IMR-90 (cell line): Measurements from ENCODE around the gene PM20D1. TPM values are rescaled to one million over a fixed set of nuclear protein-coding genes. Genes with fewer than 3 reads are reported as not detected.

Experiments
- ATAC-seq: fragments of 200-7000 bp; cut with Tn5 transposase; 2 replicates; pipeline ENCODE4 v1.9.1; 2020; ENCODE audit warnings: low read depth, mild to moderate bottlenecking, moderate library complexity
- BruUV-seq: library from RNA; stranded (reverse); fragments of 400-500 nt; replicated peaks from 2 replicates; lab custom pipeline; 2021; lab: Mats Ljungman, UMichigan
- CTCF ChIA-PET: fragments of 300-600 bp; formaldehyde crosslinking; extraction: SDS; loops from one replicate; lab custom pipeline; 2021; ENCODE audit warnings: antibody characterized with exemption; lab: Yijun Ruan, JAX
- POLR2A ChIA-PET: fragments of 300-600 bp; sonication (Branson Sonifier 250); formaldehyde crosslinking; loops from one replicate; lab custom pipeline; 2022; ENCODE audit warnings: antibody characterized with exemption; ENCODE audit not compliant: unreplicated experiment; lab: Charles Lee
- DNase-seq: peaks from one replicate; pipeline ENCODE4 v3.0.0; 2013
- H2AFZ ChIP-seq: replicated peaks from 2 replicates; pipeline ENCODE3; 2013; ENCODE audit warnings: low read length, mild to moderate bottlenecking; ENCODE audit not compliant: poor library complexity
- H2AK5ac ChIP-seq: 2 replicates; pipeline ENCODE4 v1.6.1; 2013; ENCODE audit warnings: low read depth, low read length, inconsistent platforms
- H2AK9ac ChIP-seq: replicated peaks from 2 replicates; pipeline ENCODE3; 2013; ENCODE audit warnings: mild to moderate bottlenecking, low read depth, low read length, moderate library complexity; ENCODE audit not compliant: poor library complexity
- H2BK120ac ChIP-seq: 2 replicates; pipeline ENCODE4 v1.6.1; 2013; ENCODE audit warnings: low read depth, low read length, inconsistent platforms
- H2BK15ac ChIP-seq: 3 replicates; pipeline ENCODE4 v1.6.1; 2013; ENCODE audit warnings: low read depth, low read length, inconsistent platforms
- H2BK20ac ChIP-seq: 2 replicates; pipeline ENCODE4 v1.6.1; 2013; ENCODE audit warnings: low read depth, mild to moderate bottlenecking, inconsistent platforms, low read length, moderate library complexity
- H2BK5ac ChIP-seq: 2 replicates; pipeline ENCODE4 v1.6.1; 2013; ENCODE audit warnings: mild to moderate bottlenecking, low read depth, low read length, inconsistent platforms; ENCODE audit not compliant: poor library complexity, severe bottlenecking
- H3K14ac ChIP-seq: replicated peaks from 2 replicates; pipeline ENCODE4 v1.6.1; 2013; ENCODE audit warnings: low read depth, low read length, inconsistent platforms
- H3K18ac ChIP-seq: 2 replicates; pipeline ENCODE4 v1.6.1; 2013; ENCODE audit warnings: low read depth, low read length, control low read depth
- H3K23ac ChIP-seq: 2 replicates; pipeline ENCODE4 v1.6.1; 2013; ENCODE audit warnings: low read depth, low read length, inconsistent platforms
- H3K27ac ChIP-seq: 2 replicates; pipeline ENCODE4 v1.5.1; 2013; ENCODE audit warnings: mild to moderate bottlenecking, control low read depth, low read length; ENCODE audit not compliant: insufficient read depth
- H3K27me3 ChIP-seq: 2 replicates; pipeline ENCODE4 v1.6.1; 2013; ENCODE audit warnings: low read length; ENCODE audit not compliant: control insufficient read depth, insufficient read depth
- H3K36me3 ChIP-seq: 2 replicates; pipeline ENCODE4 v1.6.1; 2013; ENCODE audit warnings: low read length, mixed read lengths; ENCODE audit not compliant: control insufficient read depth, insufficient read depth
- H3K4ac ChIP-seq: 2 replicates; pipeline ENCODE4 v1.6.1; 2013; ENCODE audit warnings: low read depth, low read length, inconsistent platforms
- H3K4me1 ChIP-seq: 2 replicates; pipeline ENCODE4 v1.6.1; 2013; ENCODE audit warnings: low read length, mixed read lengths; ENCODE audit not compliant: control insufficient read depth, insufficient read depth
- H3K4me2 ChIP-seq: 2 replicates; pipeline ENCODE4 v1.6.1; 2013; ENCODE audit warnings: low read depth, mild to moderate bottlenecking, control low read depth, low read length, moderate library complexity
- H3K4me3 ChIP-seq: 2 replicates; pipeline ENCODE4 v1.5.1; 2013; ENCODE audit warnings: low read depth, mild to moderate bottlenecking, control low read depth, low read length, moderate library complexity; ENCODE audit not compliant: insufficient read depth
- H3K56ac ChIP-seq: 2 replicates; pipeline ENCODE4 v1.6.1; 2013; ENCODE audit warnings: low read length, inconsistent platforms; ENCODE audit not compliant: insufficient read depth; ENCODE audit errors: extremely low read depth
- H3K79me1 ChIP-seq, 2 experiments: 2 replicates each; pipeline ENCODE4 v1.6.1; 2013; ENCODE audit warnings: low read length in 2 of 2, inconsistent platforms in 1 of 2, low read depth in 1 of 2
- H3K9ac ChIP-seq: 2 replicates; pipeline ENCODE4 v1.6.1; 2013; ENCODE audit warnings: low read depth, low read length, control low read depth
- H3K9me1 ChIP-seq: 2 replicates; pipeline ENCODE4 v1.6.1; 2013; ENCODE audit warnings: low read length, inconsistent platforms; ENCODE audit not compliant: insufficient read depth
- H3K9me3 ChIP-seq: 2 replicates; pipeline ENCODE4 v1.6.1; 2013; ENCODE audit warnings: low read length; ENCODE audit not compliant: control insufficient read depth, insufficient read depth
- H4K20me1 ChIP-seq: 2 replicates; pipeline ENCODE4 v1.6.1; 2013; ENCODE audit warnings: low read length, inconsistent platforms; ENCODE audit not compliant: insufficient read depth
- H4K5ac ChIP-seq: 2 replicates; pipeline ENCODE4 v1.6.1; 2013; ENCODE audit warnings: mild to moderate bottlenecking, low read depth, low read length, control low read depth
- H4K8ac ChIP-seq, 2 experiments: 2 replicates each; pipeline ENCODE4 v1.6.1; 2013; ENCODE audit warnings: low read depth in 2 of 2, low read length in 2 of 2, control low read depth in 1 of 2, inconsistent platforms in 1 of 2
- H4K91ac ChIP-seq: 2 replicates; pipeline ENCODE4 v1.6.1; 2013; ENCODE audit warnings: low read depth, low read length, inconsistent platforms; ENCODE audit not compliant: insufficient read depth
- BHLHE40 ChIP-seq: fragments of 150-350 bp; IDR thresholded peaks from 2 replicates; pipeline ENCODE4 v1.6.1; 2016; ENCODE audit warnings: mild to moderate bottlenecking, low read depth, low read length
- CHD1 ChIP-seq: IDR thresholded peaks from 2 replicates; pipeline ENCODE4 v1.6.1; 2012; ENCODE audit warnings: low read depth, low read length, improper control_type of control experiment
- ELK1 ChIP-seq: fragments of 150-350 bp; IDR thresholded peaks from 2 replicates; pipeline ENCODE4 v1.6.1; 2016; ENCODE audit warnings: low read depth, mild to moderate bottlenecking, low read length, moderate library complexity, borderline replicate concordance
- MAFK ChIP-seq: IDR thresholded peaks from 2 replicates; pipeline ENCODE4 v1.6.1; 2012; ENCODE audit warnings: low read depth, low read length, improper control_type of control experiment
- MXI1 ChIP-seq: IDR thresholded peaks from 2 replicates; pipeline ENCODE4 v1.6.1; 2012; ENCODE audit warnings: low read depth, mild to moderate bottlenecking, low read length, moderate library complexity, borderline replicate concordance
- NFE2L2 ChIP-seq: fragments of 150-350 bp; IDR thresholded peaks from 2 replicates; pipeline ENCODE4 v1.6.1; 2016; ENCODE audit warnings: low read depth, mild to moderate bottlenecking, low read length
- POLR2A ChIP-seq: IDR thresholded peaks from 2 replicates; pipeline ENCODE4 v1.6.1; 2012; ENCODE audit warnings: mild to moderate bottlenecking, low read depth, low read length
- RAD21 ChIP-seq: IDR thresholded peaks from 2 replicates; pipeline ENCODE4 v1.6.1; 2012; ENCODE audit warnings: low read length, improper control_type of control experiment
- RCOR1 ChIP-seq: IDR thresholded peaks from 2 replicates; pipeline ENCODE4 v1.6.1; 2012; ENCODE audit warnings: mild to moderate bottlenecking, low read length, improper control_type of control experiment; ENCODE audit not compliant: insufficient replicate concordance
- SMC3 ChIP-seq: fragments of 150-350 bp; IDR thresholded peaks from 2 replicates; pipeline ENCODE4 v1.6.1; 2016; ENCODE audit warnings: low read depth, mild to moderate bottlenecking, antibody characterized with exemption, low read length, moderate library complexity
- USF2 ChIP-seq: fragments of 150-350 bp; IDR thresholded peaks from 2 replicates; pipeline ENCODE4 v1.6.1; 2017; ENCODE audit warnings: mild to moderate bottlenecking, antibody characterized with exemption, low read length, low read depth
- WGBS, 2 experiments: methylation state at CpG; one replicate each; pipeline versions ENCODE4 v1.1.5 to v1.1.7; 2013; ENCODE audit warnings: missing lambda C conversion rate in 2 of 2; ENCODE audit not compliant: insufficient read length in 1 of 2; ENCODE audit errors: extremely low coverage in 2 of 2; 5-methylcytosine and 5-hydroxymethylcytosine counted together
- dilution Hi-C: fragments of 300-500 bp; cut with HindIII; formaldehyde crosslinking; loops from one replicate; pipeline ENCODE4 v1.14.3; 2018; ENCODE audit warnings: low sequenced_read_pairs; ENCODE audit not compliant: unreplicated experiment
- in situ Hi-C: fragments of 300-500 bp; cut with MboI; formaldehyde crosslinking; loops from 3 replicates; pipeline ENCODE4 v1.14.3; 2019; ENCODE audit warnings: low sequenced_read_pairs, inconsistent platforms, mixed read lengths
- intact Hi-C: fragments of 100-400 bp; cut with micrococcal nuclease; formaldehyde crosslinking; loops from 2 replicates; pipeline ENCODE4 v1.10.0; 2022
- polyA plus RNA-seq, 3 experiments: library from polyadenylated mRNA; depleted of rRNA; stranded (reverse); fragments of >200 nt; gene quantifications; 2 replicates each; pipeline ENCODE4 v1.2.3, GENCODE V29; 2012; ENCODE audit warnings: low replicate concordance in 1 of 3
- total RNA-seq: library from RNA; depleted of rRNA; stranded (reverse); fragments of >200 nt; gene quantifications from 2 replicates; pipeline ENCODE4 v1.2.3, GENCODE V29; 2012
- TF ChIP-seq, protein P1 (sequence below): conservative IDR thresholded peaks from 2 replicates; pipeline ENCODE4 v1.5.1; 2012; ENCODE audit warnings: mild to moderate bottlenecking, low read depth, low read length, improper control_type of control experiment

The PM20D1 gene
- total and polyA plus RNA-seq, 2 of the 4 experiments (the other 2 are of a cell fraction) = not detected

DNA sequence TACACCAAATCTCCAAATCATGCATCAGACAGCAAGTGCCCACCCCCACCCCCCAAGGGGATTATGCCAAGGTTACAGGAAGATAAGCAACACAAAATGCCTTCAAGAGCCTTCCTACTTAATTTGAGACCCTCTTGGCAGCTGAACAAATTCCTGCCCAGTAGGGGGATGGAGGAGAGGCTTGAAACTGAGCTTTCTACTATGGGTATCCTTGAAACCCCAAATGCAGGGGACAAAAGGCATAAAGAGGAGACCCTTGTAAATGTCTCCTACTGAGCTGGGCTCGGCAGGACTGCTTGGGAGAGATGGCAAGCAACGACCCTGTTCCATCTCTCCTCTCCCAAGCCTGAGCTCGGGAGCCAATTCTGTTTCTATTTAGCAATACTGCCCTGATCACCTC is 40.5 kb downstream of the PM20D1 start:
- H3K56ac ChIP-seq = no peak overlapping the region
- POLR2A ChIA-PET = no interaction called here
- DNase-seq = no peak

More for the DNA sequence above, 40.5 kb downstream of the PM20D1 start:
- in situ Hi-C loops (no loop called here), intact Hi-C loops (no loop called here), dilution Hi-C loops (no loop called here)
- no peak overlapping the region for H3K4ac ChIP-seq
- H2BK15ac ChIP-seq = no peak overlapping the region
- no peak overlapping the region for H2BK120ac ChIP-seq
- H3K4me2 ChIP-seq = no peak overlapping the region
- no peak overlapping the region for H3K23ac ChIP-seq
- CTCF ChIA-PET = interaction anchor here (0.5 kb wide), 1 partner anchor 279 kb away, joined by 6 read pairs; no protein-coding TSS in a partner anchor
- H2BK20ac ChIP-seq = no peak overlapping the region
- H4K5ac ChIP-seq = no peak overlapping the region
- H4K91ac ChIP-seq = no peak overlapping the region
- peaks cover 24% of the 10 kb centered on the region for H3K36me3 ChIP-seq
- peaks cover 30 to 59% of the 10 kb centered on the region in 2 experiments for H3K79me1 ChIP-seq
- no peak overlapping the region for H4K8ac ChIP-seq
- H2BK5ac ChIP-seq = no peak overlapping the region
- peaks cover 16% of the 10 kb centered on the region; the same call in 1 of the 2 replicates for H3K9me1 ChIP-seq
- TF ChIP-seq MXI1 = no peak
- TF ChIP-seq BHLHE40 = no peak
- TF ChIP-seq RCOR1 = no peak
- TF ChIP-seq SMC3 = no peak
- TF ChIP-seq POLR2A = no peak
- TF ChIP-seq, protein P1, sequence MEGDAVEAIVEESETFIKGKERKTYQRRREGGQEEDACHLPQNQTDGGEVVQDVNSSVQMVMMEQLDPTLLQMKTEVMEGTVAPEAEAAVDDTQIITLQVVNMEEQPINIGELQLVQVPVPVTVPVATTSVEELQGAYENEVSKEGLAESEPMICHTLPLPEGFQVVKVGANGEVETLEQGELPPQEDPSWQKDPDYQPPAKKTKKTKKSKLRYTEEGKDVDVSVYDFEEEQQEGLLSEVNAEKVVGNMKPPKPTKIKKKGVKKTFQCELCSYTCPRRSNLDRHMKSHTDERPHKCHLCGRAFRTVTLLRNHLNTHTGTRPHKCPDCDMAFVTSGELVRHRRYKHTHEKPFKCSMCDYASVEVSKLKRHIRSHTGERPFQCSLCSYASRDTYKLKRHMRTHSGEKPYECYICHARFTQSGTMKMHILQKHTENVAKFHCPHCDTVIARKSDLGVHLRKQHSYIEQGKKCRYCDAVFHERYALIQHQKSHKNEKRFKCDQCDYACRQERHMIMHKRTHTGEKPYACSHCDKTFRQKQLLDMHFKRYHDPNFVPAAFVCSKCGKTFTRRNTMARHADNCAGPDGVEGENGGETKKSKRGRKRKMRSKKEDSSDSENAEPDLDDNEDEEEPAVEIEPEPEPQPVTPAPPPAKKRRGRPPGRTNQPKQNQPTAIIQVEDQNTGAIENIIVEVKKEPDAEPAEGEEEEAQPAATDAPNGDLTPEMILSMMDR = no peak
- TF ChIP-seq NFE2L2 = no peak
- no peak for TF ChIP-seq CHD1
- no peak for TF ChIP-seq MAFK
- no peak for TF ChIP-seq RAD21
- TF ChIP-seq ELK1 = no peak
- no peak for TF ChIP-seq USF2
- H3K4me3 ChIP-seq = no peak overlapping the region
- H3K27ac ChIP-seq = no peak overlapping the region
- H3K18ac ChIP-seq = no peak overlapping the region
- H2AFZ ChIP-seq = no peak overlapping the region
- H2AK5ac ChIP-seq = no peak overlapping the region
- 0 out of 2 replicates have a peak, but pooled peaks cover 3% of the 10 kb centered on the region for H4K20me1 ChIP-seq
- no peaks in the 10 kb centered on the region for H3K27me3 ChIP-seq
- no peak for ATAC-seq
- H2AK9ac ChIP-seq = no peak overlapping the region
- no peaks in the 10 kb centered on the region for H3K9me3 ChIP-seq
- H3K14ac ChIP-seq = no peak overlapping the region
- no CpG with 5 or more reads among the region's 3 CpGs for WGBS, 2 experiments
- H3K9ac ChIP-seq = no peak overlapping the region
- H3K4me1 ChIP-seq = peaks cover 6% of the 10 kb centered on the region; the same call in 1 of the 2 replicates
- no TSS peak for BruUV-seq
